ENCODE results near the gene EPHA3.

The EPHA3 gene

DNA sequence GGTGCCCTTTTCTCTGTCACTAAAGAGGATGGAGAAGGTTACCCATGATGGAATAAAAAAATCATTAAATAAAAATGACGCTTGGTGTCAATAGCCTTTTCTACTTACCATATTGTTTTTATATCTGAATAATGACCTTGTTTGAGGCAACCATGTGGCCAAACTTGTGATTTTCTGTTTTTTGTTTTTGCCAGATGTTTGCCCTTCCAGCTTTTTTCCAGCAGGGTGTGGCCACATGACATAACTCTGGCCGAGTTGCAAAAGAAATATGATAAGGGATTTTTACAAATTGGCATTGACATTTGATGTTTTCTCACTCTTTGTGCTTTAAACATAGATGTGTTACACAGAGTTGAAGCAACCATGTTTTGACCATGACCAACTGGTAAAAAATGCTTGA, 39.7 kb upstream of the EPHA3 start (continued):
- TF ChIP-seq, protein P1, sequence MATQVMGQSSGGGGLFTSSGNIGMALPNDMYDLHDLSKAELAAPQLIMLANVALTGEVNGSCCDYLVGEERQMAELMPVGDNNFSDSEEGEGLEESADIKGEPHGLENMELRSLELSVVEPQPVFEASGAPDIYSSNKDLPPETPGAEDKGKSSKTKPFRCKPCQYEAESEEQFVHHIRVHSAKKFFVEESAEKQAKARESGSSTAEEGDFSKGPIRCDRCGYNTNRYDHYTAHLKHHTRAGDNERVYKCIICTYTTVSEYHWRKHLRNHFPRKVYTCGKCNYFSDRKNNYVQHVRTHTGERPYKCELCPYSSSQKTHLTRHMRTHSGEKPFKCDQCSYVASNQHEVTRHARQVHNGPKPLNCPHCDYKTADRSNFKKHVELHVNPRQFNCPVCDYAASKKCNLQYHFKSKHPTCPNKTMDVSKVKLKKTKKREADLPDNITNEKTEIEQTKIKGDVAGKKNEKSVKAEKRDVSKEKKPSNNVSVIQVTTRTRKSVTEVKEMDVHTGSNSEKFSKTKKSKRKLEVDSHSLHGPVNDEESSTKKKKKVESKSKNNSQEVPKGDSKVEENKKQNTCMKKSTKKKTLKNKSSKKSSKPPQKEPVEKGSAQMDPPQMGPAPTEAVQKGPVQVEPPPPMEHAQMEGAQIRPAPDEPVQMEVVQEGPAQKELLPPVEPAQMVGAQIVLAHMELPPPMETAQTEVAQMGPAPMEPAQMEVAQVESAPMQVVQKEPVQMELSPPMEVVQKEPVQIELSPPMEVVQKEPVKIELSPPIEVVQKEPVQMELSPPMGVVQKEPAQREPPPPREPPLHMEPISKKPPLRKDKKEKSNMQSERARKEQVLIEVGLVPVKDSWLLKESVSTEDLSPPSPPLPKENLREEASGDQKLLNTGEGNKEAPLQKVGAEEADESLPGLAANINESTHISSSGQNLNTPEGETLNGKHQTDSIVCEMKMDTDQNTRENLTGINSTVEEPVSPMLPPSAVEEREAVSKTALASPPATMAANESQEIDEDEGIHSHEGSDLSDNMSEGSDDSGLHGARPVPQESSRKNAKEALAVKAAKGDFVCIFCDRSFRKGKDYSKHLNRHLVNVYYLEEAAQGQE (tag by site-specific recombination; IDR thresholded peaks at IDR 0.05): no peak

DNA sequence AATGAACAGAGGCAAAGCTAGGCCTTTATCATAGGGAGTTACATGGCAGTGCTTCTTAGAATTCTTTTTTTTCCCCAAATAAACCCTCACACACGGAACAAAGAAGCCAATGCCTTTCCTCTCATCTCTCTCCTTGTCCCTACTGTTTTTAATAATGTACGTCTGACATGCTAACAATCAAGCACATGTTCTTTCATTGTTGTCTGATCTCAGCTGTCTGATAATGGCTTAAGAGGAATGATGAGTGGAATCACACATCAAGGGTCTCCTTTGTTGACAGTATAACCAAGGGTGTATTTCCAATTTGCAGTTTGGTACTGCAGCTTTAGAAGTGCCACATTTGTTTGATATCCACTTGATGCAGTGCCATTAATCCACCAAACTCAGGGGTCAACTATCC, 34.8 kb upstream of the EPHA3 start:
- POLR2A ChIA-PET: no interaction called here
- H3K27ac ChIP-seq (ENCODE audit: extremely low read depth, low read depth, low read length): no peak overlapping the region
- H3K4me3 ChIP-seq (ENCODE audit: low read depth, low read length): no peak overlapping the region
- CTCF ChIA-PET: no interaction called here
- H3K9me3 ChIP-seq (ENCODE audit: control insufficient read depth, insufficient read depth, low read depth, low read length): no peaks in the 10 kb centered on the region
- TF ChIP-seq ZNF274 (IDR thresholded peaks at IDR 0.05; ENCODE audit: low read length): no peak
- no peak for TF ChIP-seq ZNF274 (tag by site-specific recombination; IDR thresholded peaks at IDR 0.05; ENCODE audit: borderline replicate concordance)
- TF ChIP-seq ZNF239 (tag by site-specific recombination; IDR thresholded peaks at IDR 0.05): no peak
- no peak for TF ChIP-seq KLF10 (tag by site-specific recombination; IDR thresholded peaks at IDR 0.05)
- TF ChIP-seq, protein P2, sequence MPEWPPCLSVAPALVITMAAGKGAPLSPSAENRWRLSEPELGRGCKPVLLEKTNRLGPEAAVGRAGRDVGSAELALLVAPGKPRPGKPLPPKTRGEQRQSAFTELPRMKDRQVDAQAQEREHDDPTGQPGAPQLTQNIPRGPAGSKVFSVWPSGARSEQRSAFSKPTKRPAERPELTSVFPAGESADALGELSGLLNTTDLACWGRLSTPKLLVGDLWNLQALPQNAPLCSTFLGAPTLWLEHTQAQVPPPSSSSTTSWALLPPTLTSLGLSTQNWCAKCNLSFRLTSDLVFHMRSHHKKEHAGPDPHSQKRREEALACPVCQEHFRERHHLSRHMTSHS (tag by site-specific recombination; IDR thresholded peaks at IDR 0.05): no peak
- TF ChIP-seq RBAK (tag by site-specific recombination; IDR thresholded peaks at IDR 0.05): no peak
- TF ChIP-seq, protein P3, sequence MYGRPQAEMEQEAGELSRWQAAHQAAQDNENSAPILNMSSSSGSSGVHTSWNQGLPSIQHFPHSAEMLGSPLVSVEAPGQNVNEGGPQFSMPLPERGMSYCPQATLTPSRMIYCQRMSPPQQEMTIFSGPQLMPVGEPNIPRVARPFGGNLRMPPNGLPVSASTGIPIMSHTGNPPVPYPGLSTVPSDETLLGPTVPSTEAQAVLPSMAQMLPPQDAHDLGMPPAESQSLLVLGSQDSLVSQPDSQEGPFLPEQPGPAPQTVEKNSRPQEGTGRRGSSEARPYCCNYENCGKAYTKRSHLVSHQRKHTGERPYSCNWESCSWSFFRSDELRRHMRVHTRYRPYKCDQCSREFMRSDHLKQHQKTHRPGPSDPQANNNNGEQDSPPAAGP (tag by site-specific recombination; IDR thresholded peaks at IDR 0.05): no peak
- TF ChIP-seq ZNF677 (tag by site-specific recombination; IDR thresholded peaks at IDR 0.05): no peak
- TF ChIP-seq MZF1 (tag by site-specific recombination; IDR thresholded peaks at IDR 0.05; ENCODE audit: borderline replicate concordance): no peak
- no peak for TF ChIP-seq ZNF324 (tag by site-specific recombination; IDR thresholded peaks at IDR 0.05)
- TF ChIP-seq ZNF202 (tag by site-specific recombination; IDR thresholded peaks at IDR 0.05; ENCODE audit: borderline replicate concordance): no peak
- no peak for TF ChIP-seq ZNF501 (tag by site-specific recombination; IDR thresholded peaks at IDR 0.05)
- TF ChIP-seq ZNF175 (tag by site-specific recombination; IDR thresholded peaks at IDR 0.05): no peak
- no peak for TF ChIP-seq BCL11A (tag by site-specific recombination; IDR thresholded peaks at IDR 0.05; ENCODE audit: low read depth)
- TF ChIP-seq MEIS1 (CRISPR knock-in tag; IDR thresholded peaks at IDR 0.05; ENCODE audit: borderline replicate concordance): no peak
- TF ChIP-seq ZNF146 (tag by site-specific recombination; IDR thresholded peaks at IDR 0.05): no peak
- TF ChIP-seq ZBTB20 (tag by site-specific recombination; IDR thresholded peaks at IDR 0.05): no peak
- no peak for TF ChIP-seq GLI2 (tag by site-specific recombination; IDR thresholded peaks at IDR 0.05; ENCODE audit: borderline replicate concordance, low read depth)
- no peak for TF ChIP-seq KLF8 (tag by site-specific recombination; IDR thresholded peaks at IDR 0.05)
- no peaks in the 10 kb centered on the region for H3K4me1 ChIP-seq (ENCODE audit: control insufficient read depth, insufficient read depth, low read length)
- H3K36me3 ChIP-seq (ENCODE audit: control insufficient read depth in 2 of 2, insufficient read depth in 1 of 2, low read length in 2 of 2): no peaks in the 10 kb centered on the region

DNA sequence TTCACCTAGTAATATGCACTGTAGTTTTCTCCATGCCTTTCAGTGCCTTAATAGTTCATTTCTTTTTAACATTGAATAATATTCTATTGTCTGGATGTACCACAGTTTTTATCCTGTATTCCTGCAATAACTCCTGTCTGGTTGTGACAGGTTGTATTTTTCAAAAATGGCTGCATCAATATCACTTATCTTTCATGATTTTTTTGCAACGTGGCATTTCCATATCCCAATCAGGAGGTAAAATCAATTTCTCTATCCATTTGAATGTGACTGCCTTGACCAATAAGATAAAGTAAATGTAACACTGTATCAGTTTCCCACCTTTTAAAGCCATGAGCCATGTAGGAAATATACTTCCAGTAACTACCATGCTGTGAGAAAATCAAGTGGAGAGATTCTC, 27.5 kb upstream of the EPHA3 start:
- CTCF ChIA-PET: no interaction called here
- H3K4me3 ChIP-seq (ENCODE audit: low read depth, low read length): no peak overlapping the region
- no peak overlapping the region for H3K27ac ChIP-seq (ENCODE audit: extremely low read depth, low read depth, low read length)
- H3K9me3 ChIP-seq (ENCODE audit: control insufficient read depth, insufficient read depth, low read depth, low read length): no peaks in the 10 kb centered on the region
- no peaks in the 10 kb centered on the region for H3K36me3 ChIP-seq (ENCODE audit: control insufficient read depth in 2 of 2, insufficient read depth in 1 of 2, low read length in 2 of 2)
- H3K4me1 ChIP-seq (ENCODE audit: control insufficient read depth, insufficient read depth, low read length): no peaks in the 10 kb centered on the region
- POLR2A ChIA-PET: no interaction called here
- TF ChIP-seq ZNF426 (tag by site-specific recombination; IDR thresholded peaks at IDR 0.05) (no peak), ZNF791 (tag by site-specific recombination; IDR thresholded peaks at IDR 0.05) (no peak), ZNF544 (tag by site-specific recombination; IDR thresholded peaks at IDR 0.05) (no peak), ZNF214 (tag by site-specific recombination; IDR thresholded peaks at IDR 0.05; ENCODE audit: borderline replicate concordance) (no peak), ZNF341 (tag by site-specific recombination; IDR thresholded peaks at IDR 0.05; ENCODE audit: low read depth) (no peak), PRDM1 (tag by site-specific recombination; IDR thresholded peaks at IDR 0.05) (no peak)
- TF ChIP-seq, protein P4, sequence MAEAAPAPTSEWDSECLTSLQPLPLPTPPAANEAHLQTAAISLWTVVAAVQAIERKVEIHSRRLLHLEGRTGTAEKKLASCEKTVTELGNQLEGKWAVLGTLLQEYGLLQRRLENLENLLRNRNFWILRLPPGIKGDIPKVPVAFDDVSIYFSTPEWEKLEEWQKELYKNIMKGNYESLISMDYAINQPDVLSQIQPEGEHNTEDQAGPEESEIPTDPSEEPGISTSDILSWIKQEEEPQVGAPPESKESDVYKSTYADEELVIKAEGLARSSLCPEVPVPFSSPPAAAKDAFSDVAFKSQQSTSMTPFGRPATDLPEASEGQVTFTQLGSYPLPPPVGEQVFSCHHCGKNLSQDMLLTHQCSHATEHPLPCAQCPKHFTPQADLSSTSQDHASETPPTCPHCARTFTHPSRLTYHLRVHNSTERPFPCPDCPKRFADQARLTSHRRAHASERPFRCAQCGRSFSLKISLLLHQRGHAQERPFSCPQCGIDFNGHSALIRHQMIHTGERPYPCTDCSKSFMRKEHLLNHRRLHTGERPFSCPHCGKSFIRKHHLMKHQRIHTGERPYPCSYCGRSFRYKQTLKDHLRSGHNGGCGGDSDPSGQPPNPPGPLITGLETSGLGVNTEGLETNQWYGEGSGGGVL (tag by site-specific recombination; IDR thresholded peaks at IDR 0.05): no peak
- TF ChIP-seq, protein P5, sequence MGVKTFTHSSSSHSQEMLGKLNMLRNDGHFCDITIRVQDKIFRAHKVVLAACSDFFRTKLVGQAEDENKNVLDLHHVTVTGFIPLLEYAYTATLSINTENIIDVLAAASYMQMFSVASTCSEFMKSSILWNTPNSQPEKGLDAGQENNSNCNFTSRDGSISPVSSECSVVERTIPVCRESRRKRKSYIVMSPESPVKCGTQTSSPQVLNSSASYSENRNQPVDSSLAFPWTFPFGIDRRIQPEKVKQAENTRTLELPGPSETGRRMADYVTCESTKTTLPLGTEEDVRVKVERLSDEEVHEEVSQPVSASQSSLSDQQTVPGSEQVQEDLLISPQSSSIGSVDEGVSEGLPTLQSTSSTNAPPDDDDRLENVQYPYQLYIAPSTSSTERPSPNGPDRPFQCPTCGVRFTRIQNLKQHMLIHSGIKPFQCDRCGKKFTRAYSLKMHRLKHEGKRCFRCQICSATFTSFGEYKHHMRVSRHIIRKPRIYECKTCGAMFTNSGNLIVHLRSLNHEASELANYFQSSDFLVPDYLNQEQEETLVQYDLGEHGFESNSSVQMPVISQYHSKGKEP (tag by site-specific recombination; IDR thresholded peaks at IDR 0.05): no peak
